ENCODE results near the gene PPP2R2C. TPM values are rescaled to one million over a fixed set of nuclear protein-coding genes. Genes with fewer than 3 reads are reported as not detected.

The PPP2R2C gene
- total RNA-seq, 1 experiment from 2014 or later = 0.17 TPM

DNA sequence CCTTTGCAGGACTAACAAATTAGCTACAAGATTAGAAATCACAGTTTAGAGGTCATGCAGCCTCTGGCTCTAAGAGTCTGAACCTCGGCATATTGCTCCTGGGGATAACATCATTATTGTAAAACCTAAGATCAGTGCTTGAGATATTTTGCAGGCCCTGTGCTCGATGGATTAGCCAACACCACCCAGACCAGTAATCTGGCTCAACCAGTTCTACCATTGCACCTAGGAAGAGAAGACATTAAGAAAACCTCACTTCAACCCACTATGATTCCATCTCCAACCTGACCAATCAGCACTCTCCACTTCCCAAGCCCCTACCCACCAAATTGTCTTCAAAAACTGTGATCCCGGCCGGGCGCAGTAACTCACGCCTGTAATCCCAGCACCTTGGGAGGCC is 159.2 kb downstream of the PPP2R2C start:
- no peak for DNase-seq (ENCODE audit: low read depth)

DNA sequence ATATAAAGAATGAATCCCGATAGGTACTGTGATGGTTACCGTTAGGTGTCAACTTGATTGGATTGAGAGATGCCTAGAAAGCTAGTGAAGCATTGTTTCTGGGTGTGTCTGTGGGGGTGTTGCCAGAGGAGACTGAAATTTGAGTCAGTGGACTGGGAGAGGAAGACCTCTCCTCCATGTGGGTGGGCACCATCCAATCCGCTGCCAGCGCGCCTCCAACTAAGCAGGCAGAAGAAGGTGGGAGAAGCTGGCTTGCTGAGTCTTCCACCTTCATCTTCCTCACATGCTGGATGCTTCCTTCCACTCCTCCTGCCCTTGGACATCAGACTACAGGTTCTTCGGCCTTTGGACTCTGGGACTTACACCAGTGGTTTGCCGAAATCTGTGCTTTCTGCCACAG is 162.6 kb downstream of the PPP2R2C start:
- DNase-seq (ENCODE audit: low read depth) = no peak

DNA sequence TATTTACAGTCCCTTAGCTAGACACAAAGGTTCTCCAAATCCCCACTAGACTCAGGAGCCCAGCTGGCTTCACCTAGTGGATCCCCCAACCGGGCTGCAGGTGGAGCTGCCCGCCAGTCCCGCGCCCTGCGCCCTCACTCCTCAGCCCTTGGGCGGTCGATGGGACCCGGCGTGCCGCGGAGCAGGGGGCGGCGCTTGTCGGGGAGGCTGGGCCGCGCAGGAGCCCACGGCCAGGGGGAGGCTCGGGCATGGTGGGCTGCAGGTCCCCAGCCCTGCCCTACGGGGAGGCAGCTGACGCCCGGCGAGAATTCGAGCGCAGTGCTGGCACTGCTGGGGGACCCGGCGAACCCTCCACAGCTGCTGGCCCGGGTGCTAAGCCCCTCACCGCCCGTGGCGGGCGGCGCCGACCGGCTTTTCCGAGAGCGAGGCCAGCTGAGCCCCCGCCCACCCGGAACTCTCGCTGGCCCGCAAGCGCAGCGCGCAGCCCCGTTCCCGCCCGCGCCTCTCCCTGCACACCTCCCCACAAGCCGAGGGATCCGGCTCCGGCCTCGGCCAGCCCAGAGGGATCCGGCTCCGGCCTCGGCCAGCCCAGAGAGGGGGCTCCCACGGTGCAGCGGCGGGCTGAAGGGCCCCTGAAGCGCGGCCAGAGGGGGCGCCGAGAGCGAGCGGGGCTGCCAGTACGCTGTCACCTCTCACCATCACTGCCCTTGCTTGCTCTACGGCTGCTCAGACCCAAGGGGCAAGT is 163.3 kb downstream of the PPP2R2C start:
- DNase-seq (ENCODE audit: low read depth) = peak; percentile 28

DNA sequence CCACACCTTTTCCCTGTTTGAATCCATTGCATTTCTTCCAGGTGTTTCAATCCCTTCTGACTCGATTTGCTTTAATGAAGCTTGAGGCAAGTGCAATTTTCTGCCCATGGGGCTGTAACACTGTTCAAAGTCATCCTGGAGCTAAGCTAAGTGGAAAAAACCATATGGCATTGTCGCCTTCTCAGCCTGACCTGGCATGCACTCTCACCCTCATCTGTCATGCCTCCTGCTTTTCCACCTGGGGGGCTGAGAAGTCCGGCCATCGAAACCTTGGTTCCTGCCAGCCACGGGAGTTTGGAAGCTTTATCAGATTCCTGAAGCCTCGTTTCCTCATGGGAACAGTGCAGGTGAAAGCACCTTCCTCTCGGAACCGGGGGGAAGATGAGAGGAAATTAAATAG is 164.5 kb downstream of the PPP2R2C start:
- no peak for DNase-seq (ENCODE audit: low read depth)

DNA sequence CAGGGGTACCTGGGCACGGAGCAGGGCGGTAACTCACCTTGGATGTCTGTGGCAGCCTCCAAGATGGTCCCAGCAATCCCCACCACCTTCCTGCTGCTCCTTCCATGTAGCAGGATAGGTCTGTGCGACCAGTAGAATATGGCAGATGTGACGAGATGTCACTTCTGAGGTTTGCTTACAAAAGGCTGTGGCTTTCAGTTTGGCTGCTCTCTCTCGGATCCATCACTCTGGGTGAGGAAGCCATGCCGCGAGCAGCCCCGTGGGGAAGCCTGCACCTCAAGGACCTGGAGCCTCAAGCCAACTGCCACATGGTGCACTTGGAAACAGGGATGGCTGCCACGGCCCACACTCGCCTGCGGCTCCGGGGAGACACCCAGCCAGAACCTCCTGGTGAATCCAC is 165.2 kb downstream of the PPP2R2C start:
- no peak for DNase-seq (ENCODE audit: low read depth)

DNA sequence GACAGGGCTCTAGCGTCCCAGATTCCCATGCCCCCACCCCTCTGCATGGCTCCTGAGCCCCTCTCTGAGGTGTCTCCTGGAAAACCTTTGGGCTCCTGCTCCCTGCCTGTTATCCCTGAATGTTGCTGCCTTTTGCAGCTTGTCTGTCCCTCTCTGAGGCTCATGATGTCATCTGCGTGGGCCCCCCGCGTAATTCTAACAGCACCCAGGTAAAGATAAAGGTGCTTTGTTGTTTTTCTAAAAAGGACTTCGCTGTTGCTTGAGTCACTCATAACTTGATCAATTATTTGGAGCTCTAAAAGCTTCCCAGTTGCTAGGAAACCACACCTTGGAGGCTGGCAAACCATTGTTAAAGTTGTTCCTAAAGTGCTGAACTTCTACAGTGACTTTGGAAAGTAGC is 166.1 kb downstream of the PPP2R2C start:
- DNase-seq (ENCODE audit: low read depth) = no peak

DNA sequence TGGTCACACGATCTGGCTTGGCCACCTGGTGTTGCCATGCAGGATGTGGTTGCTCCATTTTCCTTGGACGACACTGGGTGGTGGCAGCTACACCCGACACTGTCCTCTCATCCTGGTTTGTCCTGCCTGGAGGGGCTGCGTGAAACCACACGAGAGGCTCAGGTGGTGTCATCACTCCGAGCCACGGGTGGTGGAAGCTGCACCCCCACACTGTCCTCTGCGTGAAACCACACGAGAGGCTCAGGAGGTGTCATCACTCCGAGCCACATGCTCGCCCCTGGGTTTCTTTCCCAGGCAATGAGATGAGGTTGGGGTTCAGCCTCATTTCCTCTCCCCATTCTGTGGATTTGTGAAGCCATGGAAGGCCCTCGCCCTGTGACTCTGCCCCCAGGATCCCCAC is 168.5 kb downstream of the PPP2R2C start:
- DNase-seq (ENCODE audit: low read depth) = no peak

DNA sequence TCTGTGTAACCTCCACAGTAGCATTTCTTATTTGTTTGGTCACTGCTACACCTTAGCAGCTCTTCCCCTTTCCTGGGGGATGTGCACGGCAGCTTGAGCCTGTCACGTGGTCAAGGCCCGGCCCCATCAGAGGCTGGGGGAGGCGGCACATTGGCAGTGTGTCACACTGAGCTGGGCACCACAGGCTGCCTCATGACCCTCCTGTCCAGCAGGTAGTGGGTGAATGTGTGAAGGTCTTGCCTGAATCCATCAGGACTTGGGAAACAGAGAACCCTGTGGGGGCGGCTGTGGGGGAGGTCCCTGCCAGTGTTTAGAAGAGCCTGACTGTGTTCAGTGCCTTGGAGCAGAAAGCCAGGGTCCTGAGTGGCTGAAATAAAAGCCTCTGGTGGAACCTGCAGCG is 169.5 kb downstream of the PPP2R2C start:
- no peak for DNase-seq (ENCODE audit: low read depth)

DNA sequence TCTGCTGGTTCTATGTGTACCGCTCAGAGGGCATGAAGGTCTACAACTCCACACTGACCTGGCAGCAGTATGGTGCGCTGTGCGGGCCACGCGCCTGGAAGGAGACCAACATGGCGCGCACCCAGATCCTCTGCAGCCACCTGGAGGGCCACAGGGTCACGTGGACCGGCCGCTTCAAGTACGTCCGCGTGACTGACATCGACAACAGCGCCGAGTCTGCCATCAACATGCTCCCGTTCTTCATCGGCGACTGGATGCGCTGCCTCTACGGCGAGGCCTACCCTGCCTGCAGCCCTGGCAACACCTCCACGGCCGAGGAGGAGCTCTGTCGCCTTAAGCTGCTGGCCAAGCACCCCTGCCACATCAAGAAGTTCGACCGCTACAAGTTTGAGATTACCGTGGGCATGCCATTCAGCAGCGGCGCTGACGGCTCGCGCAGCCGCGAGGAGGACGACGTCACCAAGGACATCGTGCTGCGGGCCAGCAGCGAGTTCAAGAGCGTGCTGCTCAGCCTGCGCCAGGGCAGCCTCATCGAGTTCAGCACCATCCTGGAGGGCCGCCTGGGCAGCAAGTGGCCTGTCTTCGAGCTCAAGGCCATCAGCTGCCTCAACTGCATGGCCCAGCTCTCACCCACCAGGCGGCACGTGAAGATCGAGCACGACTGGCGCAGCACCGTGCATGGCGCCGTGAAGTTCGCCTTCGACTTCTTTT is 170.5 kb downstream of the PPP2R2C start:
- no peak for DNase-seq (ENCODE audit: low read depth)

DNA sequence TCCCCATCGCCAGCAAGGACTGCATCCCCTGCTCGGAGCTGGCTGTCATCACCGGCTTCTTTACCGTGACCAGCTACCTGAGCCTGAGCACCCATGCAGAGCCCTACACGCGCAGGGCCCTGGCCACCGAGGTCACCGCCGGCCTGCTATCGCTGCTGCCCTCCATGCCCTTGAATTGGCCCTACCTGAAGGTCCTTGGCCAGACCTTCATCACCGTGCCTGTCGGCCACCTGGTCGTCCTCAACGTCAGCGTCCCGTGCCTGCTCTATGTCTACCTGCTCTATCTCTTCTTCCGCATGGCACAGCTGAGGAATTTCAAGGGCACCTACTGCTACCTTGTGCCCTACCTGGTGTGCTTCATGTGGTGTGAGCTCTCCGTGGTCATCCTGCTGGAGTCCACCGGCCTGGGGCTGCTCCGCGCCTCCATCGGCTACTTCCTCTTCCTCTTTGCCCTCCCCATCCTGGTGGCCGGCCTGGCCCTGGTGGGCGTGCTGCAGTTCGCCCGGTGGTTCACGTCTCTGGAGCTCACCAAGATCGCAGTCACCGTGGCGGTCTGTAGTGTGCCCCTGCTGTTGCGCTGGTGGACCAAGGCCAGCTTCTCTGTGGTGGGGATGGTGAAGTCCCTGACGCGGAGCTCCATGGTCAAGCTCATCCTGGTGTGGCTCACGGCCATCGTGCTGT is 171.2 kb downstream of the PPP2R2C start:
- DNase-seq (ENCODE audit: low read depth) = no peak

DNA sequence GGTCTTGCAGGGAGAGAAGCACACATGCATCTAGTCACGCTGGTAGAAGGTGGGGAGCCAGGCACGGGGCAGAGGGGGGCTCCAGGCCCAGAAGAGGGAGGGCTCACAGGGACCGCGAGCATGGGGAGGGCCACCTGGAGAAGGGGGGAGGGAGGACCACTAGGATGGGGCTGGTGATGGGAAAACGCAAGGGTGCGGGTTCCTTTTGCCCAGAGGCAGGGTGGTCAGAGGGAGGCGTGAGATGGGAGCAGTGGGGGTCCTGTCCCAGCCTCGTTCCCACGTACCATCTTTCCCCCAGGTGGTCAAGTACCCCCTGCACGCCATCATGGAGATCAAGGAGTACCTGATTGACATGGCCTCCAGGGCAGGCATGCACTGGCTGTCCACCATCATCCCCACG is 172.1 kb downstream of the PPP2R2C start:
- DNase-seq (ENCODE audit: low read depth) = no peak

DNA sequence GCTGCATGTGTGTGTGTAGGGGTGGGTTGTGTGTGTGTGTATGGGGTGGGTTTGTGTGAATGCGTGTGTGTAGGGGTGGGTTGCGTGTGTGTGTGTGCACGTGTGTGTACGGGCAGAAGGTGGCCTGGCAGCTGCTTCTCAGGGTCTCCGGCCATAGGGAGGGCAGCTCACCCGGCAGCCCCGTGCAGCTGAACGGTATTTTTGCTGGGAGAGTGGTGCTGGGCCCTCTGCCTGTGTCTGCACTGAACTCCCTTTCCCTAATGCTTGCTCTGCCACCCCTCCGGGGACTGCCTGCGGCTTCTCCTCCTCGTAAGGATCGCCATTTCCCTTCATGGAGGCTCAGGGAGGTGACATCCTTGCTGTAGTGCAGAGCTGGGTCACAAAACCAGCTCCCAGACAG is 172.5 kb downstream of the PPP2R2C start:
- no peak for DNase-seq (ENCODE audit: low read depth)

DNA sequence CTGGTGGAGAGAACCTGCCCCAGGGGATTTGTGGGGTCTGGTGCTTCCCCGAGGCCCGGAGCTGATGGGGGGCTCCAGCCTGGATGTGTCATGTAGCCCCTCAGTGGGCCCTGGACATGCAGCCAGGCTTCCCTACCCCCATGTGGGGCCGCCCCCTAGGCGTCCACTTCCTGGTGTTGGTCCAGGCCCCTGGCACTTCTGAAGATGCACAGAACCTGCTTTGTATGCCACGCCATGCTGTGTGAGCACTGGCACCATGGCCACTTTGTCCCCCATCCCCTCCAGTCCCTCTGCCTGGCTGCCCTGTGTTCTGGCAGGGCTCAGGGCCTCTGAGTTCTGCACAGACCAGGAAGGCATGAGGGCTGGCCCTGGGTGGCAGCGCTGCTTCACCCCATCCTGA is 173.6 kb downstream of the PPP2R2C start:
- DNase-seq (ENCODE audit: low read depth) = no peak

DNA sequence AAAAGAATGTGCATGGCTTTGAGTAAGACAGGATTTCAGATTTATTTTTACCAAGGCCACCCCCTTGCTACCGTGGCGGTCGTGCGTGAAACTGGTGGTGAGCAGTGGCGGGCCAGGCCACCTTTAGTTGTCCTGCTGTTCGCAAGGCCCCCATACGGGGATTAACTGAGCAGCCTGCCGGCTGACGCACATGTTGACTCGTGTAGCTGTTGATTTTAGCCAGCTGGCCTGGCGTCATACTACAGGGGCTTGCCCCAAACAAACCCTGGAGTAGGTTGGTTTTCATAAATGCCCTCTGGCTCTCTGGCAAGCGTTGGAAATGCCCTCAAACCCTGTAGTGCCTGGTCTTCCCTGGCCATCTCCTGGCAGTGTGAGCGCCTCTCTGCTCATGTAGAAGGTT is 174.4 kb downstream of the PPP2R2C start:
- DNase-seq (ENCODE audit: low read depth) = no peak

DNA sequence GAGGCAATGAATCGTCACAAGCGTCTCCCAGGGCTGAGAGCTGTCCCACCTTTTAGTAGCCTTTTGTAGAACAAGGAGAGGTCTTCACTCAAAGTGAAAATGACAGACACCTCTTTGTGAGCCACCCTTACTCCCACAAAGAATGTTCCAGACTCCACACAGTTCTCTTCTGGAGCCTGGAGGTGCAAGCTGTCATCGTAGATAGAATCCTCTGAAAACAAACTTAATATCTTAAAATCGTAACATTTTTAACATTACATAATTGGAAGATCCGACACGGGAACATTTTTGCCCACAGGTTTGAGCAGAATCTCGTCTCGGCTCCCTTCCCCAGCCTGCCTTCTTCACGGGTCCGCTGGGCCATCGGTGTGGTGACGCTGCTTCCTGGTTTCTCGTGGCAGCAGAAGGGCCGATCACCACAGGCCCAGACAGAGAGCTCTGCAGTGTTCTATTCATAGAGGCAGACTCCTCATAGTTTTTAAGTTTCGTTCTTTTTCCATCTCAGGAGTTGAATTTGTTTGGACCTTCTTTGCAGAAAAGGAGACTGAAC is 175.1 kb downstream of the PPP2R2C start:
- DNase-seq (ENCODE audit: low read depth) = no peak

DNA sequence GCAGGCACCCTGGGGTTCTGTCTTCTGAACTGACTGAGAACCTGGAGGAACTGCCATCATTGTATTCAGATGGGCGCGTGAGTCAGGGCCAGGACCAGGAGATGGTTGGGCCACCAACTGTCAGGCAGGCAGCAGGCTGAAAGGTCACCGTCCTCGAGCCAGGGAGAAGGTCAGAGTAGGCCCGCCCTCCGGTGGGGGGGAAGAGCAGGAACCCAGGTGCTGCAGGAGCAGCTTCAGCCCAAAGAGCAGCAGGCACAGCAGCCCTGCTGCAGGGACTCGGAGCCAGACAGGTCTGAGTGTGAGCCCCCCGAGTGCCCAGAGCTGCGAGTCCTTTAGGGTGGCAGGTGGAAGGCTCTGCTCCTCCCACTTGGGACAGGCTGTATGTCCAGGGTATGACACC is 176.4 kb downstream of the PPP2R2C start:
- DNase-seq (ENCODE audit: low read depth) = no peak

DNA sequence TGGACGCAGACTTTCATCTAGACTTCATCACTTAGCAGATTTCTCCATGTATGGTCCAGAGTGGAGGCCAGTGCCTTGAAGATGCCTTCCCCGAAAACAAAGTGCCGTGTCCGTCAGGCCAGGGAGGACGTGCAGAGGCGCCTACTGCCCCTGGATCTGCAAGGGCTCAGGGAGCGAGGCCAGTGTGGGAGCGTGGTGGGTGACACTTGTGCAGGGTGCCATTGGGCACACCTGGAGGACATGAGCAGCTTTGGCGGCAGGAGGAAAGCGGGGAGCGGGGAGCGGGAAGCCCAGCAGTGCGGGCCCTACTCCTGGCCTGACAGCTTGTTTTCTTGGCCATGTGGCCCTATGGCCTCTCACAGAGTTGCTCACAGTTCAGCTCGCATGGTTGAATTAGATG is 176.9 kb downstream of the PPP2R2C start:
- DNase-seq (ENCODE audit: low read depth) = no peak

DNA sequence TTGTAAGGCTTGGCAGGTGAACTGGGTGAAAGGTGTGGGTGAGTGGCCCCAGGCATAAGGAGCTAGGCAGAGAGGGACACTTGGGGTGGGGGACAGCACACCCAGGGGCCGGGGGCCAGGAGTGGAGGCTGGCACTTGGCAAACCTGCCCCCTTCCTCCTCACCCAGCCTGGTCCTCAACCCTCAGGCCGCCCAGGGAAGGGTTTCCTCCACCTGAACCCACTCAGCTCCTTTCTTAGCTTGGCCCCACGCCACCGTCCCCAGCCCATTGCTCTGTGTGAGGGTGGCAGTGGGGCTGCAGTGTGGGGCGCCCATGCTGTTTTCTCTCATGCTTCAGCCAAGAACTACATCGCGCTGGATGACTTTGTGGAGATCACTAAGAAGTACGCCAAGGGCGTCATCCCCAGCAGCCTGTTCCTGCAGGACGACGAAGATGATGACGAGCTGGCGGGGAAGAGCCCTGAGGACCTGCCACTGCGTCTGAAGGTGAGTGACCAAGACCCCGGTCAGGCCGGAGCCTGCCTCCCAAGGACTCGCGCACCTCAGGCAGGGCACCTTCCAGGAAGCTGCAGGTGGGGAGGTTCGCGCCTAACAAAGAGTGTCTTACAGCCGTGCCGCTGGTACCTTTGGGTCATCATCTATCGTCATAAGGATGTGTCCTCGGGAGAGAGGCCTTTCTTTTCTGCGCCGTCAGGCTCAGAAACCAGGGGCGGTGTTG is 177.6 kb downstream of the PPP2R2C start:
- DNase-seq (ENCODE audit: low read depth) = no peak

DNA sequence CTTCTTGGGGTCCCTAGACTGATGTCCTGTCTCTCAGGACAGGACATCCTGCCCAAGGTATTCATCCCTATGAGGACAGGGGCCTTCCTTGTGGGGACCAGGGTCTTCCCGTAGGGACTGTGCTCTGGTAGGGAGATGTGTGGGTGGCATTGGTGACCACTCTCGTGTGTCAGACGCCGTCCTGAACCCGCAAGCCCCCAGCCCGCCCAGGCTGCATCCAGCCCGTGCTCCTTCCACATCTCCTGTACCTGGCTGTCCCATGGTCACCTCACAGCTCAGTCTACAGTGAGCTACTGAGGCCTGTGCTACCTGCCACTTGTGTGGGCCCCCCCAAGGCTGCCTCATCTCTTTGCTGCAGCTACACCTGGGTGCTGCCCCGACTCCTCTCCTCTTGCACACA is 178.8 kb downstream of the PPP2R2C start:
- DNase-seq (ENCODE audit: low read depth) = no peak

DNA sequence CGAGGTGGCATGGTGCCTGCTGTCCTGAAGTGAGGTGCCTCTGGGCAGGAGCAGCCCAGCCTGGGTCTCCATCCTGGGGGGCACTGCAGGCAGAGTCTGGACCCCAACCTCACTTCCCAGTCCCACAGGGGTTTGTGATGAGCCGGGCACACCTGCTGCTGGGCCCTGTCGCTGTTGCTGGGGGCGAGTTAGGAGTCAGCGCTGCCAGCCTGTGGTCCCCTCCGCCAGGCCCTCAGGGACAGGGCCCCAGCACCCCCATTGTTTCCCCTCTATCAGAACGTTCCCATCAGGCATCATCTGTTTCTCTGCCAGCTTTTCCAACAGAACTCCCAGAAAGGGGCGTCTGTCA is 179.3 kb downstream of the PPP2R2C start:
- no peak for DNase-seq (ENCODE audit: low read depth)

DNA sequence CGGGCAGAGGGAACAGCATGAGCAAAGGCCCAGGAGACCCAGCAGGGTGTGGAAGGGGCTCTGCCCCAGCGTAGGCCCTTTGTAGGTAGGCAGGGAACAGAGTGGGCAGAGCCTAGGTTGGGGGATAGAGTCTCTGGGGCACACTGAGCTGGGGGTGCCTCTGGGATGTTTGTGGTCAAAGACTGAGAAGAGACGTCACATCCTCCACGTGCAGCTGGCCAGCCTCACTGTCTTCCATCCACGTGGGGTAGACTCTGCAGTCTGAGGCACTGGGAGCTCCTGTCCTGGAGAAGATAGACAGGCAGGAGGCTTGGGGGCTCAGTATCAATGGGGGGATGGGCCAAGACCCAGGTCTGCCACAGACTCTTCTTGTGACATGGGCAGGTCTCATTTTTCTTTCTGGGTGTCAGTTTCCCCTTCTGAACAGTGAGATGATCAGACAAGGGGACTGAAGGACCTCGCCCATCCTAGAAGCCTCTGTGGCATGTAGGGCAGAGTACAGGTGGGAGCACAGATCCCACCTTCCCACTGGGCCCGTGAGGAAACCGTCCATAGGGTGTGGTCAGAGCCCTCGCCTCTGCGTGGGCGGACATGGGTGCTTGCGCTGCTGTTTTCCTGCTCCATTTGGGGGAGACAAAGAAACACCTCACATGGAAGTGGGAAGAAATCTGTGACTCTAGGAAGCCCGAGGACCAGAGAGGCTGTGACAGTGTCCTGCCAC is 179.9 kb downstream of the PPP2R2C start:
- no peak for DNase-seq (ENCODE audit: low read depth)
